CD4-positive, alpha-beta T cell treated with Interleukin-15 for 1 hour (primary cell): ENCODE measurements around the gene VSIG10L2.
A peak's percentile ranks its signal among the peaks of the same experiment; 100 is the strongest.
"Not testable (repeated sequence)": the region's sequence is repeated elsewhere in the genome, so short reads cannot be mapped to it uniquely, and the experiment has no call there.

Source experiments
- DNase-seq: peaks from one replicate; pipeline ENCODE4 v3.0.0-alpha.2; 2020

The VSIG10L2 gene

GRCh38 chr11:125945797-125946520 is at the start of gene VSIG10L2:
Gene VSIG10L2, plus strand, starts transcription at chr11:125946044. Its CDS starts 12 bp downstream, at chr11:125946056.
- no peak for DNase-seq

- DNase-seq, result no peak
Measured at GRCh38 chr11:125901872-125902271, 44.0 kb upstream of the VSIG10L2 start.

GRCh38 chr11:125902277-125902926 is 43.4 kb upstream of the VSIG10L2 start:
- DNase-seq, result no peak

GRCh38 chr11:125902927-125903710 is 42.7 kb upstream of the VSIG10L2 start, which contains the start of gene PUS3:
Gene PUS3, minus strand, starts transcription at chr11:125903206. Its CDS starts 6,922 bp downstream, at chr11:125896284.
- peak; percentile 88 for DNase-seq

GRCh38 chr11:125903711-125904659 is 41.9 kb upstream of the VSIG10L2 start, which contains the start of gene DDX25:
Gene DDX25, plus strand, starts transcription at chr11:125904508. Its CDS starts 10 bp downstream, at chr11:125904518.
- no peak for DNase-seq

GRCh38 chr11:125904678-125905077 is 41.2 kb upstream of the VSIG10L2 start:
- no peak for DNase-seq

GRCh38 chr11:125910226-125910849 is 35.5 kb upstream of the VSIG10L2 start:
- DNase-seq, result no peak

- not testable (repeated sequence) for DNase-seq
Measured at GRCh38 chr11:125914601-125915000, 31.2 kb upstream of the VSIG10L2 start.

- DNase-seq, result no peak
Measured at GRCh38 chr11:125916683-125917347, 29.0 kb upstream of the VSIG10L2 start.

GRCh38 chr11:125918140-125918840 is 27.6 kb upstream of the VSIG10L2 start:
- no peak for DNase-seq

GRCh38 chr11:125921042-125921441 is 24.8 kb upstream of the VSIG10L2 start:
- no peak for DNase-seq

- DNase-seq, result no peak
Measured at GRCh38 chr11:125922156-125922555, 23.7 kb upstream of the VSIG10L2 start.

GRCh38 chr11:125923012-125923579 is 22.7 kb upstream of the VSIG10L2 start:
- DNase-seq, result peak; percentile 30

GRCh38 chr11:125923633-125924032 is 22.2 kb upstream of the VSIG10L2 start:
- DNase-seq, result no peak

- no peak for DNase-seq
Measured at GRCh38 chr11:125924384-125925007, 21.3 kb upstream of the VSIG10L2 start.

- no peak for DNase-seq
Measured at GRCh38 chr11:125925247-125925740, 20.6 kb upstream of the VSIG10L2 start.

GRCh38 chr11:125925804-125926203 is 20.0 kb upstream of the VSIG10L2 start:
- no peak for DNase-seq

GRCh38 chr11:125926682-125927081 is 19.2 kb upstream of the VSIG10L2 start:
- DNase-seq, result no peak

- no peak for DNase-seq
Measured at GRCh38 chr11:125929445-125930075, 16.3 kb upstream of the VSIG10L2 start.
